Right atrium auricular region (tissue), 2 donors: Measurements from ENCODE around the gene RPP25. TPM values are rescaled to one million over a fixed set of nuclear protein-coding genes. Genes with fewer than 3 reads are reported as not detected.
A peak's percentile ranks its signal among the peaks of the same experiment; 100 is the strongest.

Source experiments
- DNase-seq: peaks from one replicate; pipeline ENCODE4 v3.0.0-alpha.2; 2019; ENCODE audit warnings: low spot score
- H3K27ac ChIP-seq, 2 donors: fragments of 200-600 bp; sonication (generic); 1 replicate in 1 of 2; 2 replicates in 1 of 2; pipeline ENCODE4 v1.5.1; 2016 to 2019
- H3K27me3 ChIP-seq, 2 donors: fragments of 200-600 bp; sonication (generic); one replicate each; pipeline versions ENCODE4 v1.5.1 to v1.6.0; 2017 to 2019
- H3K36me3 ChIP-seq: fragments of 200-600 bp; sonication (generic); one replicate; pipeline ENCODE4 v1.5.1; 2016
- H3K4me1 ChIP-seq, 2 donors: fragments of 200-600 bp; sonication (generic); one replicate each; pipeline versions ENCODE4 v1.5.1 to v1.6.0; 2017 to 2019
- H3K4me3 ChIP-seq, 2 donors: fragments of 200-600 bp; sonication (generic); 1 replicate in 1 of 2; 2 replicates in 1 of 2; pipeline ENCODE4 v1.5.1; 2017 to 2019; ENCODE audit warnings: mild to moderate bottlenecking in 1 of 2, moderate library complexity in 1 of 2
- H3K9me3 ChIP-seq, 2 donors: fragments of 200-600 bp; sonication (generic); one replicate each; pipeline ENCODE4 v1.5.1; 2019
- CTCF ChIP-seq, 2 donors: fragments of 200-600 bp; sonication (generic); IDR thresholded peaks; one replicate each; pipeline ENCODE4 v1.5.1; 2019; ENCODE audit warnings: antibody characterized with exemption in 2 of 2
- total RNA-seq, 2 donors: library from RNA; depleted of rRNA; stranded (reverse); fragments of >200 nt; gene quantifications; one replicate each; pipeline ENCODE4 v1.1.0, GENCODE V29; 2016

The RPP25 gene
- total RNA-seq, 2 donors from 2014 or later = 4.3 to 9.4 TPM

GRCh38 chr15:74989527-74989926 is 33.0 kb upstream of the RPP25 start:
- Histone ChIP-seq H3K27ac (no peak overlapping the region), H3K27me3 (no peaks in the 10 kb centered on the region), H3K4me1 (no peaks in the 10 kb centered on the region), H3K9me3 (no peaks in the 10 kb centered on the region), H3K36me3 (no peaks in the 10 kb centered on the region), H3K4me3 (no peak overlapping the region)
- TF ChIP-seq CTCF (IDR thresholded peaks at IDR 0.05) = no peak
- DNase-seq = no peak

GRCh38 chr15:74988007-74988800 is 31.6 kb upstream of the RPP25 start:
- no peak overlapping the region for H3K27ac ChIP-seq
- no peak for DNase-seq
- no peaks in the 10 kb centered on the region for H3K36me3 ChIP-seq
- no peaks in the 10 kb centered on the region for H3K27me3 ChIP-seq
- H3K4me3 ChIP-seq = no peak overlapping the region
- peak in 1 of 2 donors; percentile 48 for TF ChIP-seq CTCF (IDR thresholded peaks at IDR 0.05)
- H3K4me1 ChIP-seq = no peaks in the 10 kb centered on the region
- no peaks in the 10 kb centered on the region for H3K9me3 ChIP-seq

GRCh38 chr15:74983725-74984231 is 27.2 kb upstream of the RPP25 start:
- no peak for TF ChIP-seq CTCF (IDR thresholded peaks at IDR 0.05)
- Histone ChIP-seq H3K27ac (no peak overlapping the region), H3K9me3 (no peaks in the 10 kb centered on the region), H3K4me3 (no peak overlapping the region), H3K36me3 (no peaks in the 10 kb centered on the region), H3K27me3 (no peaks in the 10 kb centered on the region), H3K4me1 (no peaks in the 10 kb centered on the region)
- DNase-seq = no peak

DNA sequence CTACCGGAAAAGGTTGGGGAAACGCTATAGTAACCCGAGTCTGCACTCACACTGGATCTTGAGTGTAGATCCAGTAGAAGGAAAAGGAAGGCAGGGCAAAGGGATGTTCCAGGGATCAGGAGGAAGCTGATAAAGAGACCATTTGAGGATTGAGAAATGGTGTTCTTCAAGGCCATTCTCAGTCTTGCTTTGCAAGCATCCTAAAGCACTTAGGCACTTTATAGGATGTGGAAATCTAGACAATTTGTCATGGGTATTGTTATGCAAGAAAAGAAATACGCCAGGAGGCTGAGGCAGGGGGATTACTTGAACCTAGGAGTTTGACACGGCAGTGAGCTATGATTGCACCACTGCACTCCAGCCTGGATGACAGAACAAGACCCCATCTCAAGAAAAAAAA is 25.6 kb upstream of the RPP25 start:
- Histone ChIP-seq H3K4me3 (no peak overlapping the region), H3K36me3 (no peaks in the 10 kb centered on the region), H3K4me1 (no peaks in the 10 kb centered on the region), H3K9me3 (no peaks in the 10 kb centered on the region), H3K27me3 (no peaks in the 10 kb centered on the region), H3K27ac (no peak overlapping the region)
- no peak for TF ChIP-seq CTCF (IDR thresholded peaks at IDR 0.05)
- DNase-seq = no peak

- Histone ChIP-seq H3K9me3 (no peaks in the 10 kb centered on the region), H3K4me3 (no peak overlapping the region), H3K36me3 (no peaks in the 10 kb centered on the region), H3K27me3 (no peaks in the 10 kb centered on the region), H3K27ac (no peak overlapping the region), H3K4me1 (no peaks in the 10 kb centered on the region)
- DNase-seq = no peak
- TF ChIP-seq CTCF (IDR thresholded peaks at IDR 0.05) = no peak
Measured at GRCh38 chr15:74978503-74978902, 21.9 kb upstream of the RPP25 start.
